ENCODE data around the gene VSIG10L.

The VSIG10L gene

DNA sequence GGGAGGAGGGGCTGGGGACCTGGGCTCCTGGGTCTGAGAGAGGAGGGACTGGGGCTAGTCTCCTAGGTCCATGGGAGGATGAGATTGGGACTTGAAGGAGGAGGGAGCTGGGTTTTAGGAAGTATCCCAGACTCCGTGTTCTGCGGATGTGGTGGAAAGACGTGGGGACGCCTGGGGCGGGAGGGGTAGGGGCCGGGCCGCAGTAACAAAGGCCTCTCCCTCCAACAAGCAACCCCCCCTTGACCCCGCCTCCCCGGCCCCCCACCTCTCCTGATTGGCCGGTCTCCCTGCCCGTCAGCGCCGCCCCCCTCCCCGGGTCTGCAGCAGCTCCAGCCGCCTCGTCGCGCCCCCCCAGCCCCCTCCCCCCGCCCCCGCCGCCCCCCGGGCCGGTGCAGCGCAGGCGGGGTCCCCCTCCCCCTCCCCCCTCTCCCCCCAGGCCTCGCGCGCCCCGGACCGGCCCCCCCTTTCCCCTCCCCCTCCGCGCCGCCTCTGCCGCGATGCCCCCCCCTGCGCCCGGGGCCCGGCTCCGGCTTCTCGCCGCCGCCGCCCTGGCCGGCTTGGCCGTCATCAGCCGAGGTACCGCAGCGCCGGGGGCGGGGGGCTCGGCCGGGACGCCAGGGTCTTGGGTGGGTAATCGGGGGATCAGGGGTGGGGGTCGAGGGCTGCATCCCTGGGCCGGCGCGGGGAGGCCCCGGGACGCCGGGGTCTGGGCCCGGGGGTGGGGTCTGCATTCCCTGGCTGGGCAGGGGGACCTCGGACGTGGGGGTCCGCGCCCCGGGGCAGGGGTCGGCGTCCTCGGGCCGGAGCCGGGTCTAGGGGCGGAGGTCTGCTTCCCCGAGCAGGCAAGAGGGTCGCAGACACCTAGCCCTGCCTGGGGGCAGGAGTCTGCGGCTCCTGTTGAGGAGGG, 30.3 kb downstream of the VSIG10L start, which contains the start of gene IGLON5:
IGLON5 (plus strand) TSS at position 294 of the 907 bp plus-strand sequence; CDS start at position 498, 204 bp downstream.
- Histone ChIP-seq H2AFZ (ENCODE audit: insufficient read depth, low read length, poor library complexity) (no peak within 1 kb of the TSS), H2BK12ac (ENCODE audit: low read length) (no peak within 1 kb of the TSS), H2BK120ac (ENCODE audit: insufficient read depth, low read length, poor library complexity) (no peak within 1 kb of the TSS), H4K8ac (ENCODE audit: low read depth, low read length) (peak within 1 kb of the TSS; percentile 47), H3K4me2 (ENCODE audit: low read length) (peak within 1 kb of the TSS; percentile 59), H3K79me1 (ENCODE audit: low read length) (no peaks in the 10 kb centered on the region), H2AK5ac (ENCODE audit: low read length) (no peak within 1 kb of the TSS), H4K12ac (ENCODE audit: low read depth, low read length) (peak within 1 kb of the TSS; percentile 30), H3K14ac (ENCODE audit: low read length) (no peak within 1 kb of the TSS), H3K9me3 (ENCODE audit: insufficient read depth, low read depth, low read length) (peaks cover 5% of the 10 kb centered on the region), H3K79me2 (ENCODE audit: control insufficient read depth, insufficient read depth, low read length, poor library complexity) (no peaks in the 10 kb centered on the region), H3K4me3 (ENCODE audit: low read depth, low read length) (peak within 1 kb of the TSS; percentile 64), H3K23ac (ENCODE audit: low read length) (no peak within 1 kb of the TSS), H3K36me3 (ENCODE audit: control insufficient read depth in 1 of 2, insufficient read depth in 2 of 2, low read length in 2 of 2) (no peaks in the 10 kb centered on the region), H4K91ac (ENCODE audit: low read depth, low read length) (peak within 1 kb of the TSS; percentile 76), H2BK5ac (ENCODE audit: low read depth, low read length, poor library complexity) (peak within 1 kb of the TSS; percentile 40), H3K27ac (ENCODE audit: low read depth, low read length) (no peak within 1 kb of the TSS), H3K4ac (ENCODE audit: low read depth, low read length) (no peak within 1 kb of the TSS), H3K27me3 (ENCODE audit: insufficient read depth, low read length) (no peaks in the 10 kb centered on the region), H3K4me1 (ENCODE audit: control insufficient read depth in 1 of 2, insufficient read depth in 2 of 2, low read length in 2 of 2) (no peaks in the 10 kb centered on the region), H3K18ac (ENCODE audit: low read length) (no peak within 1 kb of the TSS), H3K9ac (ENCODE audit: low read length) (no peak within 1 kb of the TSS)
- DNase-seq: no peak
- no CpG with 5 or more reads among the region's 76 CpGs for WGBS (ENCODE audit: extremely low coverage, insufficient coverage, insufficient read length)

DNA sequence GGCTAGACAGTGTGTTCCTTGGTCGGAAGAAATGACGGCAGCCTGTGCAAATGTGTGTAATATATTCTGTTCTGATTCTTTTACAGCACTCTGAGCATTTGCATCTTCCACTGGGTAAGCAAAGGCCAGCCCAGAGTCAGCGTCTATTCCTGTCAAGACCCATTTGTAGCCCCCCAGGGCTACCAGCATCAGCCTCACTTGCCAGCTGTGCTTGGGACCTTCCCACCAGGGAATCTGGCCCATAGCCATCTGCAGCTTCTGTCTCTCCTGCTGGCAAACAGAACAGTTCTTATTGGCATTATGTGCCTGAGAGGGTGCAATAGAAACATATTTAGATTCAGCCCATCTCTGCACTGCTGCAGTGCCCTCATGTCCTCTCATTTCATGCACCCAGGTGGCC, 36.5 kb downstream of the VSIG10L start:
- Histone ChIP-seq H3K9ac (ENCODE audit: low read length) (no peak overlapping the region), H3K27ac (ENCODE audit: low read depth, low read length) (no peak overlapping the region), H3K36me3 (ENCODE audit: control insufficient read depth in 1 of 2, insufficient read depth in 2 of 2, low read length in 2 of 2) (no peaks in the 10 kb centered on the region), H3K9me3 (ENCODE audit: insufficient read depth, low read depth, low read length) (peaks cover 3% of the 10 kb centered on the region), H2AK5ac (ENCODE audit: low read length) (no peak overlapping the region), H4K12ac (ENCODE audit: low read depth, low read length) (no peak overlapping the region), H4K8ac (ENCODE audit: low read depth, low read length) (no peak overlapping the region), H2AFZ (ENCODE audit: insufficient read depth, low read length, poor library complexity) (no peak overlapping the region), H3K79me1 (ENCODE audit: low read length) (no peaks in the 10 kb centered on the region), H3K4me2 (ENCODE audit: low read length) (no peak overlapping the region), H3K23ac (ENCODE audit: low read length) (no peak overlapping the region), H3K14ac (ENCODE audit: low read length) (no peak overlapping the region), H2BK120ac (ENCODE audit: insufficient read depth, low read length, poor library complexity) (no peak overlapping the region), H3K4me3 (ENCODE audit: low read depth, low read length) (no peak overlapping the region), H3K18ac (ENCODE audit: low read length) (no peak overlapping the region), H4K91ac (ENCODE audit: low read depth, low read length) (no peak overlapping the region), H2BK5ac (ENCODE audit: low read depth, low read length, poor library complexity) (no peak overlapping the region), H3K27me3 (ENCODE audit: insufficient read depth, low read length) (no peaks in the 10 kb centered on the region), H3K4ac (ENCODE audit: low read depth, low read length) (no peak overlapping the region), H3K4me1 (ENCODE audit: control insufficient read depth in 1 of 2, insufficient read depth in 2 of 2, low read length in 2 of 2) (no peaks in the 10 kb centered on the region), H3K79me2 (ENCODE audit: control insufficient read depth, insufficient read depth, low read length, poor library complexity) (no peaks in the 10 kb centered on the region), H2BK12ac (ENCODE audit: low read length) (no peak overlapping the region)
- DNase-seq: no peak
- no CpG with 5 or more reads among the region's 3 CpGs for WGBS (ENCODE audit: extremely low coverage, insufficient coverage, insufficient read length)

DNA sequence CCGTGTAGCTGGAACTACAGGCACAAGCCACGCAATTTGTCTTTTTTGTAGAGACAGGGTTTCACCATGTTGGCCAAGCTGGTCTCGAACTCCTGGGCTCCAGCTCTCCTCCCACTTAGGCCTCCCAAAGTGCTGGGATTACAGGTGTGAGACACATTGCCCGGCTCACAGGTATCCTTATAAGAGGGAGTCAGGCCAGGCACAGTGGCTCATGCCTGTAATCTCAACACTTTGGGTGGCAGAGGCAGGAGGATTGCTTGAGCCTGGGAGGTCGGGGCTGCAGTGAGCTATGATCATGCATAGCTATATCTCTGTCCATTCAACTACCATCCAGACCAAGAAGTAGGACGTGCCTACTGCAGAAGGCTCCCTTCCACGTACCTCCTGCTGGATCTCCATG, 40.7 kb downstream of the VSIG10L start:
- H2BK120ac ChIP-seq (ENCODE audit: insufficient read depth, low read length, poor library complexity): no peak overlapping the region
- WGBS (ENCODE audit: extremely low coverage, insufficient coverage, insufficient read length): no CpG with 5 or more reads among the region's 7 CpGs

DNA sequence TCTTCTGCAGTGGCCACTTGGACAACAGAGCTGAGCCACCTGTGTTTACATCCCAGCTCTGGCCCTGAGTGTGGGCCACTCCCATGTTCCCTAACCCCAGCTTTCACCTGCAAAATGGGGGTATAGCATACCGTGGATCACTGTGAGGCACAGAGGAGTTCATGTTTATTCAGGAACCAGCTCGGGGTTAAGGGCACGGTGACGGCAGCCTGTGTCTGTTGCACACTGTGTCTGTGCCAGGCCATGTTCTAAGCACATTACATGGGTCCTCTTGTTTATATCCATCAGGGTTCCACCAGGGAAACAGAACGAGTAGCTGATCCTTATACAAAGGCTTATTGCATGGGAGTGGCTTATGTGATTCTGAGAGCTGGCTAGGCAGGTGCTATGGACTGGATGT, 44.5 kb downstream of the VSIG10L start:
- Histone ChIP-seq H3K79me2 (ENCODE audit: control insufficient read depth, insufficient read depth, low read length, poor library complexity) (no peaks in the 10 kb centered on the region), H3K9ac (ENCODE audit: low read length) (no peak overlapping the region), H2BK120ac (ENCODE audit: insufficient read depth, low read length, poor library complexity) (no peak overlapping the region), H3K4me3 (ENCODE audit: low read depth, low read length) (no peak overlapping the region), H3K36me3 (ENCODE audit: control insufficient read depth in 1 of 2, insufficient read depth in 2 of 2, low read length in 2 of 2) (no peaks in the 10 kb centered on the region), H2BK5ac (ENCODE audit: low read depth, low read length, poor library complexity) (no peak overlapping the region), H3K79me1 (ENCODE audit: low read length) (no peaks in the 10 kb centered on the region), H4K8ac (ENCODE audit: low read depth, low read length) (no peak overlapping the region), H2BK12ac (ENCODE audit: low read length) (no peak overlapping the region), H3K4me2 (ENCODE audit: low read length) (no peak overlapping the region), H2AK5ac (ENCODE audit: low read length) (no peak overlapping the region), H4K12ac (ENCODE audit: low read depth, low read length) (no peak overlapping the region), H3K4me1 (ENCODE audit: control insufficient read depth in 1 of 2, insufficient read depth in 2 of 2, low read length in 2 of 2) (no peaks in the 10 kb centered on the region), H3K14ac (ENCODE audit: low read length) (no peak overlapping the region), H3K27me3 (ENCODE audit: insufficient read depth, low read length) (no peaks in the 10 kb centered on the region), H3K23ac (ENCODE audit: low read length) (no peak overlapping the region), H3K9me3 (ENCODE audit: insufficient read depth, low read depth, low read length) (no peaks in the 10 kb centered on the region), H2AFZ (ENCODE audit: insufficient read depth, low read length, poor library complexity) (no peak overlapping the region), H3K4ac (ENCODE audit: low read depth, low read length) (no peak overlapping the region), H4K91ac (ENCODE audit: low read depth, low read length) (no peak overlapping the region), H3K27ac (ENCODE audit: low read depth, low read length) (no peak overlapping the region), H3K18ac (ENCODE audit: low read length) (no peak overlapping the region)
- no peak for DNase-seq
- no CpG with 5 or more reads among the region's 5 CpGs for WGBS (ENCODE audit: extremely low coverage, insufficient coverage, insufficient read length)

More for the DNA sequence above, 40.7 kb downstream of the VSIG10L start:
- no peak overlapping the region for H3K9ac ChIP-seq (ENCODE audit: low read length)
- no peak overlapping the region for H4K8ac ChIP-seq (ENCODE audit: low read depth, low read length)
- no peaks in the 10 kb centered on the region for H3K79me2 ChIP-seq (ENCODE audit: control insufficient read depth, insufficient read depth, low read length, poor library complexity)
- H3K4ac ChIP-seq (ENCODE audit: low read depth, low read length): no peak overlapping the region
- H2AFZ ChIP-seq (ENCODE audit: insufficient read depth, low read length, poor library complexity): no peak overlapping the region
- no peak overlapping the region for H2BK5ac ChIP-seq (ENCODE audit: low read depth, low read length, poor library complexity)
- H4K12ac ChIP-seq (ENCODE audit: low read depth, low read length): no peak overlapping the region
- H3K14ac ChIP-seq (ENCODE audit: low read length): no peak overlapping the region
- H3K27ac ChIP-seq (ENCODE audit: low read depth, low read length): no peak overlapping the region
- no peak for DNase-seq
- no peaks in the 10 kb centered on the region for H3K4me1 ChIP-seq (ENCODE audit: control insufficient read depth in 1 of 2, insufficient read depth in 2 of 2, low read length in 2 of 2)
- H3K36me3 ChIP-seq (ENCODE audit: control insufficient read depth in 1 of 2, insufficient read depth in 2 of 2, low read length in 2 of 2): no peaks in the 10 kb centered on the region
- no peak overlapping the region for H3K4me3 ChIP-seq (ENCODE audit: low read depth, low read length)
- H2BK12ac ChIP-seq (ENCODE audit: low read length): no peak overlapping the region
- no peak overlapping the region for H3K18ac ChIP-seq (ENCODE audit: low read length)
- H3K79me1 ChIP-seq (ENCODE audit: low read length): no peaks in the 10 kb centered on the region
- no peak overlapping the region for H2AK5ac ChIP-seq (ENCODE audit: low read length)
- H3K23ac ChIP-seq (ENCODE audit: low read length): no peak overlapping the region
- no peak overlapping the region for H4K91ac ChIP-seq (ENCODE audit: low read depth, low read length)
- H3K27me3 ChIP-seq (ENCODE audit: insufficient read depth, low read length): no peaks in the 10 kb centered on the region
- no peak overlapping the region for H3K4me2 ChIP-seq (ENCODE audit: low read length)
- peaks cover 2% of the 10 kb centered on the region for H3K9me3 ChIP-seq (ENCODE audit: insufficient read depth, low read depth, low read length)

Data from trophoblast cell (in vitro differentiated cells and primary cell).